ENCODE data around the gene TENM4.

TENM4 gene

GRCh38 chr11:78933350-78933749 is 507.5 kb downstream of the TENM4 start:
- Histone ChIP-seq H3K36me3 (replicated peaks in 1 of 2; ENCODE audit: control insufficient read depth in 2 of 2, insufficient read depth in 2 of 2, low read length in 2 of 2) (no peaks in the 10 kb centered on the region), H3K4ac (ENCODE audit: low read length) (no peak overlapping the region), H2BK5ac (ENCODE audit: low read length) (no peak overlapping the region), H3K9ac (ENCODE audit: low read depth, low read length, poor library complexity) (no peak overlapping the region), H3K79me1 (ENCODE audit: low read depth, low read length) (no peaks in the 10 kb centered on the region), H2BK15ac (ENCODE audit: low read length) (no peak overlapping the region), H4K91ac (ENCODE audit: low read depth, low read length, poor library complexity) (no peak overlapping the region), H3K9me3 (replicated peaks in 1 of 2; ENCODE audit: control insufficient read depth in 2 of 2, insufficient read depth in 1 of 2, low read depth in 1 of 2, low read length in 2 of 2) (peaks cover 0 to 2% of the 10 kb centered on the region in 2 donors), H2BK12ac (ENCODE audit: low read length) (no peak overlapping the region), H3K23ac (ENCODE audit: low read depth, low read length, poor library complexity) (no peak overlapping the region), H3K27ac (replicated peaks; ENCODE audit: low read length) (no peak overlapping the region), H3K4me2 (ENCODE audit: insufficient read depth, low read length, poor library complexity, severe bottlenecking) (no peak overlapping the region), H3K4me1 (ENCODE audit: control insufficient read depth in 2 of 2, insufficient read depth in 1 of 2, low read depth in 1 of 2, low read length in 2 of 2) (peaks cover 16% of the 10 kb centered on the region in 2 donors), H3K4me3 (ENCODE audit: low read length in 2 of 2) (no peak overlapping the region), H4K8ac (ENCODE audit: low read depth, low read length) (no peak overlapping the region), H3K18ac (ENCODE audit: low read length) (no peak overlapping the region), H3K27me3 (ENCODE audit: control insufficient read depth in 3 of 3, insufficient read depth in 3 of 3, low read depth in 1 of 3, low read length in 3 of 3) (peaks cover 0 to 22% (median 0%) of the 10 kb centered on the region in 3 experiments), H2AK5ac (ENCODE audit: low read depth, low read length) (no peak overlapping the region), H2BK120ac (ENCODE audit: low read depth, low read length) (no peak overlapping the region), H3K14ac (ENCODE audit: low read length) (no peak overlapping the region), H2AFZ (ENCODE audit: low read length) (no peak overlapping the region)
- no CpG with 5 or more reads among the region's 5 CpGs for WGBS, 2 donors (ENCODE audit: extremely low coverage in 2 of 2, insufficient read length in 2 of 2, insufficient replicate concordance in 1 of 2)
- DNase-seq (ENCODE audit: low spot score), result no peak

DNA sequence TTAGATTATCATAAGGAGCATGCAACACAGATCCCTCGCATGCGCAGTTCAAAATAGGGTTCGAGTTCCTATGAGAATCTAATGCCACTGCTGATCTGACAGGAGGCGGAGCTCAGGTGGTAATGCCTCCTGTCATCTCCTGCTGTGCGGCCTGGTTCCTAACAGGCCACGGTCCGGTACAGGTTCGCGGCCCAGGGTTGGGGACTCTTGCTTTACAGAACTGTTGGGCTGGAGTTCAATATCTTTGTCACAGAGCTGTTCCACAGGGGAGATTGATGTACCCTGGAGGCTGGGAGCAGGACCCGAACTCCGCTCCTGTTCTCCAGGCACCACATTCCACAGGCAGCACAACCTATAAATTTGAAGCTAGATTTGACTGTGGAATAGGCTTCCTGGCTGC is 508.1 kb downstream of the TENM4 start:
- Histone ChIP-seq H3K4me3 (ENCODE audit: low read length in 2 of 2) (no peak overlapping the region), H2AFZ (ENCODE audit: low read length) (no peak overlapping the region), H3K18ac (ENCODE audit: low read length) (no peak overlapping the region), H3K27ac (replicated peaks; ENCODE audit: low read length) (no peak overlapping the region), H2BK5ac (ENCODE audit: low read length) (no peak overlapping the region), H3K4me1 (ENCODE audit: control insufficient read depth in 2 of 2, insufficient read depth in 1 of 2, low read depth in 1 of 2, low read length in 2 of 2) (peaks cover 16 to 18% of the 10 kb centered on the region in 2 donors), H2BK15ac (ENCODE audit: low read length) (no peak overlapping the region), H2BK12ac (ENCODE audit: low read length) (no peak overlapping the region), H3K9ac (ENCODE audit: low read depth, low read length, poor library complexity) (no peak overlapping the region), H3K4ac (ENCODE audit: low read length) (no peak overlapping the region), H2AK5ac (ENCODE audit: low read depth, low read length) (no peak overlapping the region), H4K91ac (ENCODE audit: low read depth, low read length, poor library complexity) (no peak overlapping the region), H3K27me3 (ENCODE audit: control insufficient read depth in 3 of 3, insufficient read depth in 3 of 3, low read depth in 1 of 3, low read length in 3 of 3) (peaks cover 0 to 25% (median 0%) of the 10 kb centered on the region in 3 experiments), H3K36me3 (replicated peaks in 1 of 2; ENCODE audit: control insufficient read depth in 2 of 2, insufficient read depth in 2 of 2, low read length in 2 of 2) (no peaks in the 10 kb centered on the region), H2BK120ac (ENCODE audit: low read depth, low read length) (no peak overlapping the region), H3K23ac (ENCODE audit: low read depth, low read length, poor library complexity) (no peak overlapping the region), H3K4me2 (ENCODE audit: insufficient read depth, low read length, poor library complexity, severe bottlenecking) (no peak overlapping the region), H3K14ac (ENCODE audit: low read length) (no peak overlapping the region), H3K9me3 (replicated peaks in 1 of 2; ENCODE audit: control insufficient read depth in 2 of 2, insufficient read depth in 1 of 2, low read depth in 1 of 2, low read length in 2 of 2) (peaks cover 0 to 2% of the 10 kb centered on the region in 2 donors), H4K8ac (ENCODE audit: low read depth, low read length) (no peak overlapping the region), H3K79me1 (ENCODE audit: low read depth, low read length) (no peaks in the 10 kb centered on the region)
- no CpG with 5 or more reads among the region's 11 CpGs for WGBS, 2 donors (ENCODE audit: extremely low coverage in 2 of 2, insufficient read length in 2 of 2, insufficient replicate concordance in 1 of 2)
- no peak for DNase-seq (ENCODE audit: low spot score)

DNA sequence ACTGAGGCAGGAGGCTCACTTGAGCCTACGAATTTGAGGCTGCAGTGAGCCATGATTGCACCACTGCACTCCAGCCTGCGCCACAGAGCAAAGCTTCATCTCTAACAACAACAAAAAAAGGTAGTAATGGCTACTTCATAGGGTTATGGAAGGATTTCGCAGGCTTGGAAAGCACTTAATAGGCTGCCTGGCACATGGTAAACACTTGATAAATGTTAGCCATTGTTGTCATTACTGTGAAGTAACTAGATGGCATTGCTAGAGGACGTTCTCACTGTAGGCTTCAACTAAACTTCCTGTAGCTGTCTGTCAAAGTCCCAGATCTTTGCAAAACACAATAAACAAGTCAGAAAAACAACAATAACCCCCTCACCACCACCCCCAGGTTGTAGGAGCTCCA is 508.9 kb downstream of the TENM4 start:
- DNase-seq (ENCODE audit: low spot score), result no peak
- peaks cover 0 to 2% of the 10 kb centered on the region in 2 donors for H3K9me3 ChIP-seq (replicated peaks in 1 of 2; ENCODE audit: control insufficient read depth in 2 of 2, insufficient read depth in 1 of 2, low read depth in 1 of 2, low read length in 2 of 2)
- no peak overlapping the region for H3K27ac ChIP-seq (replicated peaks; ENCODE audit: low read length)
- H3K14ac ChIP-seq (ENCODE audit: low read length), result no peak overlapping the region
- WGBS, 2 donors (ENCODE audit: extremely low coverage in 2 of 2, insufficient read length in 2 of 2, insufficient replicate concordance in 1 of 2), result no CpG with 5 or more reads among the region's 4 CpGs
- no peak overlapping the region for H2AFZ ChIP-seq (ENCODE audit: low read length)
- no peaks in the 10 kb centered on the region for H3K79me1 ChIP-seq (ENCODE audit: low read depth, low read length)
- H3K4ac ChIP-seq (ENCODE audit: low read length), result no peak overlapping the region
- peaks cover 16 to 18% of the 10 kb centered on the region in 2 donors for H3K4me1 ChIP-seq (ENCODE audit: control insufficient read depth in 2 of 2, insufficient read depth in 1 of 2, low read depth in 1 of 2, low read length in 2 of 2)
- H2BK15ac ChIP-seq (ENCODE audit: low read length), result no peak overlapping the region
- H3K36me3 ChIP-seq (replicated peaks in 1 of 2; ENCODE audit: control insufficient read depth in 2 of 2, insufficient read depth in 2 of 2, low read length in 2 of 2), result no peaks in the 10 kb centered on the region
- no peak overlapping the region for H4K8ac ChIP-seq (ENCODE audit: low read depth, low read length)
- no peak overlapping the region for H2BK120ac ChIP-seq (ENCODE audit: low read depth, low read length)
- H3K4me2 ChIP-seq (ENCODE audit: insufficient read depth, low read length, poor library complexity, severe bottlenecking), result no peak overlapping the region
- no peak overlapping the region for H4K91ac ChIP-seq (ENCODE audit: low read depth, low read length, poor library complexity)
- no peak overlapping the region for H3K23ac ChIP-seq (ENCODE audit: low read depth, low read length, poor library complexity)
- H3K18ac ChIP-seq (ENCODE audit: low read length), result no peak overlapping the region
- H3K9ac ChIP-seq (ENCODE audit: low read depth, low read length, poor library complexity), result no peak overlapping the region
- H2BK5ac ChIP-seq (ENCODE audit: low read length), result no peak overlapping the region
- H3K4me3 ChIP-seq (ENCODE audit: low read length in 2 of 2), result no peak overlapping the region
- H3K27me3 ChIP-seq (ENCODE audit: control insufficient read depth in 3 of 3, insufficient read depth in 3 of 3, low read depth in 1 of 3, low read length in 3 of 3), result peaks cover 0 to 30% (median 0%) of the 10 kb centered on the region in 3 experiments
- no peak overlapping the region for H2AK5ac ChIP-seq (ENCODE audit: low read depth, low read length)
- no peak overlapping the region for H2BK12ac ChIP-seq (ENCODE audit: low read length)

DNA sequence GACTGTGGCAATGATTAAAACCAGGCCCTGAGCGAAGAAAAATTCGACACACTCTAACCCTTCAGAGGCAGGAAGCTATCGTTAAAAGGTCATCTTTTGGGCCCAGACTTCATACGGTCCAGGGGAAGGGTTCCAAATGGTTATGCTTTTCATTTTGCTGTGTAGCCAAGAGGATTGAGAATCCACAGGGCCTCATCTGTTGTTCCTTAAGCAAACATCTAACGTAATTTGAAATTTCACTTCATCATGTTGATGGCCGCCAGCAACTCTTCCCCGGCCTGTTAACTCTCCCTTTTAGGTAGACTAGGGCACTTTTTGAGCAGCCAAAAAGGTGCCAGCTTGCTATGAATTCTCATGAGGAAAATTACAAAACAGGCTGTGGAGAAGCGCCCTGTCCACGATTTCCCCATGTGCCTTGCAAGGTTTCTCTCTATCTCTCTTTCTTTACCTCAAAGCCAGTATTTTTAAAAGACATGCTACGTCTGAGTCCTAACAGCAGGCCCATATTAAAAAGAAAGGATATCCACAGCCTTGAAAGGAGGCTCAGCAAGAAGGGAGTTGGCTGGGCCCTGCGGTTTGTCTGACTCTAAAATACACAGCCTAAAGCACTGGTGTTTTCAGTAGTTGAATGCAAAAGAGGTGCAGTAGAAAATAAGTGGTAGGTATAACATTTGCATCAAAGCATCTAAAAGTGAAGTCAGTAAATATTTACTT is 509.9 kb downstream of the TENM4 start:
- Histone ChIP-seq H3K79me1 (ENCODE audit: low read depth, low read length) (no peaks in the 10 kb centered on the region), H3K4me1 (ENCODE audit: control insufficient read depth in 2 of 2, insufficient read depth in 1 of 2, low read depth in 1 of 2, low read length in 2 of 2) (peaks cover 16 to 18% of the 10 kb centered on the region in 2 donors), H3K4me2 (ENCODE audit: insufficient read depth, low read length, poor library complexity, severe bottlenecking) (no peak overlapping the region), H3K36me3 (replicated peaks in 1 of 2; ENCODE audit: control insufficient read depth in 2 of 2, insufficient read depth in 2 of 2, low read length in 2 of 2) (no peaks in the 10 kb centered on the region), H2BK5ac (ENCODE audit: low read length) (no peak overlapping the region), H2AK5ac (ENCODE audit: low read depth, low read length) (no peak overlapping the region), H2BK120ac (ENCODE audit: low read depth, low read length) (no peak overlapping the region), H3K4ac (ENCODE audit: low read length) (no peak overlapping the region), H2BK15ac (ENCODE audit: low read length) (no peak overlapping the region), H3K23ac (ENCODE audit: low read depth, low read length, poor library complexity) (no peak overlapping the region), H3K9me3 (replicated peaks in 1 of 2; ENCODE audit: control insufficient read depth in 2 of 2, insufficient read depth in 1 of 2, low read depth in 1 of 2, low read length in 2 of 2) (peaks cover 0 to 2% of the 10 kb centered on the region in 2 donors), H4K91ac (ENCODE audit: low read depth, low read length, poor library complexity) (no peak overlapping the region), H3K14ac (ENCODE audit: low read length) (no peak overlapping the region), H3K4me3 (ENCODE audit: low read length in 2 of 2) (no peak overlapping the region), H2BK12ac (ENCODE audit: low read length) (no peak overlapping the region), H2AFZ (ENCODE audit: low read length) (no peak overlapping the region), H3K27ac (replicated peaks; ENCODE audit: low read length) (no peak overlapping the region), H3K27me3 (ENCODE audit: control insufficient read depth in 3 of 3, insufficient read depth in 3 of 3, low read depth in 1 of 3, low read length in 3 of 3) (peaks cover 0 to 30% (median 0%) of the 10 kb centered on the region in 3 experiments), H3K18ac (ENCODE audit: low read length) (no peak overlapping the region), H3K9ac (ENCODE audit: low read depth, low read length, poor library complexity) (no peak overlapping the region), H4K8ac (ENCODE audit: low read depth, low read length) (no peak overlapping the region)
- no CpG with 5 or more reads among the region's 11 CpGs for WGBS, 2 donors (ENCODE audit: extremely low coverage in 2 of 2, insufficient read length in 2 of 2, insufficient replicate concordance in 1 of 2)
- DNase-seq (ENCODE audit: low spot score), result no peak
